ENCODE data around the gene RAB3A. TPM values are rescaled to one million over a fixed set of nuclear protein-coding genes. Genes with fewer than 3 reads are reported as not detected.

Gene RAB3A
- polyA plus RNA-seq, 3 donors: 3.4 to 5.1 (median 3.9) TPM

DNA sequence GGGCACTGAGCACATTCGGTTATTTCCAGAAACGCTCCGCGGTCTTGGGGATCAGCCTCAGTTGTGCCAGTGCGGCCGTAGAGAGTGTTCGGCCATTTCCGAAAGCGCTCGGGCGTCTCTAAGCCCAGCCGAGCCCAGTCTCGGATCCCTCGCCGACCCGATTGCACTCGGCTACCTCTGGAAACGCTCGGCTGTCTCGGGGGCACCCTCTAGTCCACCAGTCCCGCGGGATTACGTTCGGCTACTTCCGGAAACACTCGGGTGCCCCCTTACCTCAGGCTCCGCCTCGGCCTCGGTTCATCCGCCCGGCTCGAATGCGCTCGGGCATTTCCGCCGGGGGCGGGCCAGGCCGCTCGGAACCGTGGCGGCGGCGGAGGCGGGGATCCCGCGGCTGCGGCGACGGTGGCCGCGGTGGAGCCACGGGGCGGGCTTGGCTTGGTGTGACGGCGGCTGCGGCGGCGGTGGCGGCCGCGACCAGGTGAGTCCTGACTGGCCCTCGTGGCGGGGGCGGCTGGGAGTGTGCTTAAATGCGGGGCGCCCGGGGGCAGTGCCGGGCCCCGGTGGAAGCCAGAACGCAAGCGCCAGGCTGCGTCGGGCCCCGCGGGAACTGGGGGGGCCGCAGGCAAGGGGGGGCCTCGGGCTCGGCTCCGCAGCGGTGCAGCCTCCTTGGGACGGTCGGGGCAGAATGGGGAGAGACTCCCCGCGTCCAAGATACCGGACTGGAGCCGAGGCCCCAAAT lies 50.9 kb downstream of the RAB3A start, which contains the start of gene PIK3R2:
TSS of gene PIK3R2 (plus strand) at position 347 of the 739 bp plus-strand sequence. CDS start 2,717 bp downstream, outside the sequence.
- DNase-seq (ENCODE audit: low read depth in 3 of 3, low spot score in 2 of 3): peak; percentile 97 to 99 (median 99)

DNA sequence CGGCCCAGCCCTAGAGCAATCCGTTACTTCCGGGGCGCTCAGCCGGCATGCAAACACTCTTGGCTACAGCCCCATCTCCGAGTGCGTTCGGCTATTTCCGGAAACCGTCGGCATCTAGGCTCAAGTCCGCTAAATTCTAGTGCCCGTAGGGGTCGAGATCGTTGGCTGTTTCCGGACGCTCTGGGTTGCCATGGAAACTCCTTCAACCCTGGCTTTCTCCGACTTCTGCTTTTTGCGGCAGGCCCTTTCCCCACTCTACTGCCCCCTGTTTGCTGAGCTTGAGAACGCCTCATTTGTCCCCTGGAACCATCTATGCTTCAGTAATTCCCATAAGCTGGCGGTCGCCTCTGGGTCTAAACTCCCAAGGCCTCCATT lies 51.4 kb downstream of the RAB3A start:
- peak; percentile 95 to 98 (median 96) for DNase-seq (ENCODE audit: low read depth in 3 of 3, low spot score in 2 of 3)

DNA sequence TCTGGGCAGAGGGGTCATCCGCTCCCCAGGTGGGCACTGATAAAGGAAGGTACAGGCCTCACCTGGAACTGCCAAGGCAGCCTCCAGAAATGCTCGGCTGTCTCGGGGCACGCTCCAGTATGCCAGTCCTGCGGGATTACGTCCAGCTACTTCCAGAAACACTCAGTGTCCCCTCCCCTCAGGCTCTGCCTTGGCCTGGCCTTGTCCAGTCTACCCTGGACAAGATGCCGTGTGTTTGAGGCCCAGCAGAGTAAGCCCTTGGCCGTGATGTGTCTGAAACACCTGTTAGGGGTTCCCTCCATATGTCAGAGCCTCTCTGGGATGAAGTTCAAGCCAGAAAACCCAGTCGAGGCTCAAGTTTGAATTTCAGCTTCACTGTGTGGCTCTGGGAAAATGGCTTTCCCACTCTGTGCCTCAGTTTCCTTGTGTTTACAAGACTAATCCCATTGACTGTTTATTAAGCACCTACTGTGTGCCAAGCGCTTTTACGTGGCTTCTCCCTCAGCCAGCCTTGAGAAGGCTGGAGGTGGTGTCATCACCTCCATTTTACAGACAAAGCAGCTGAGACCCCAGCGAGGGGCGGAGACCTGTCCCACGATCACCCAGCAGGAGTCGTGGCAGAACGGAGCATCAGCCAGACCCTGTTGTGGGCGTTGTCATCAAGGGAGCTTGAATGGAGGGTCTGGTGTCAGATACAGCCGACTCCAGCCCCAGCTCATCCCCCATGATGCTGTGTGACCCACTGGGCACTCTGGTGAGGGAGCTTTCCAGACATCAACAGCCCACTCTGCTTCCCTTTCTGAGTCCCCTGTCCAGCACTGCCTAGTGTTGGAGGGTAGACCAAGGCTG lies 52.8 kb downstream of the RAB3A start:
- DNase-seq (ENCODE audit: low read depth in 3 of 3, low spot score in 2 of 3): no peak

DNA sequence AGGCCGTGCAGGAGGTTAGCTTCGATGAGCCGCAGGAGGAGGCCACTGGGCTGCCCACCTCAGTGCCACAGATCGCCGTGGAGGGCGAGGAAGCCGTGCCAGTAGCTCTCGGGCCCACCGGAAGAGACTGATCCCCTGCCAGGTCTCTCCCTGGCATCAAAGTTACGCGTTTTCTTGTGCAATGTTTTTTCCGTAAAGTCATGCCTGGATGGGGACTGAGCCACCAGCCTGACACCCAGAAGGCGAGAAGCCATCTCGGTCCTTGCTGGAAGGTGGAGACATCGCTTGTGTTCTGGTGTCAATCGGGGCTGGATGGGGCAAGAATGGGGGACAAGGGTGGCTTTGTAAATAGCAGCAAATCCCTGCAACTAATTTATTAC lies 54.3 kb downstream of the RAB3A start:
- no peak for DNase-seq (ENCODE audit: low read depth in 3 of 3, low spot score in 2 of 3)

DNA sequence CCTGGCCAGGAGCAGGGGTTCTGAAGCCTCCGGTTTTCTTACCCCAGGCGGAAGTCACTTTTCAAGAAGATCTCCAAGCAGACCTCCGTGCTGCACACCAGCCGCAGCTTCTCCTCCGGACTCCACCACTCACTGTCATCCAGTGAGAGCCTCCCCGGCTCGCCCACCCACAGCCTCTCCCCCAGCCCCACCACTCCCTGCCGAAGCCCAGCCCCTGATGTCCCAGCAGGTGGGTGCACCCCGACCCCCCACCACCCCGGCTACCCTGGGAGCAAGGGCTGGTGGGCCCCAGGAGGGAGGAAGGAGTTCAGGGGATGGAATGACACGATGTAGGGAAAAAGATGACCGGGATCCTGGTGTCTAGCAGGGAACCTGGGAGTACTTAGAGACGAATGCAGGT lies 56.4 kb downstream of the RAB3A start:
- DNase-seq (ENCODE audit: low read depth in 3 of 3, low spot score in 2 of 3): no peak

Other genes with a start within 250 kb of the RAB3A start
- 1 to 10 TPM; 3.9 to 6.2 (median 4.2) TPM for gene KCNN1, start 236.9 kb downstream of the RAB3A start, polyA plus RNA-seq (ENCODE audit: insufficient read length in 3 of 3)
- gene ARRDC2, start 195.9 kb downstream of the RAB3A start, polyA plus RNA-seq (ENCODE audit: insufficient read length in 3 of 3): 1 to 10 TPM; 3.9 to 4.3 (median 4.1) TPM
- under 1 TPM; 0.14 to 0.16 (median 0.14) TPM for gene IL12RB1, start 117.1 kb downstream of the RAB3A start, polyA plus RNA-seq (ENCODE audit: insufficient read length in 3 of 3)
- gene MAST3, start 106.3 kb downstream of the RAB3A start, polyA plus RNA-seq (ENCODE audit: insufficient read length in 3 of 3): 1 to 10 TPM; 3.5 to 5.1 (median 4.5) TPM
- 10 to 100 TPM; 20.0 to 27.1 (median 26.7) TPM for gene PIK3R2, start 50.9 kb downstream of the RAB3A start, polyA plus RNA-seq (ENCODE audit: insufficient read length in 3 of 3)
- 10 to 100 TPM; 12.0 to 19.8 (median 17.6) TPM for gene IFI30, start 30.2 kb downstream of the RAB3A start, polyA plus RNA-seq (ENCODE audit: insufficient read length in 3 of 3)
- 10 to 100 TPM in 1 of 3 donors, 1 to 10 TPM in 2; 9.0 to 10.4 (median 9.8) TPM for gene MPV17L2, start 10.8 kb downstream of the RAB3A start, polyA plus RNA-seq (ENCODE audit: insufficient read length in 3 of 3)
- gene PDE4C, start 22.4 kb upstream of the RAB3A start, polyA plus RNA-seq (ENCODE audit: insufficient read length in 3 of 3): 1 to 10 TPM in 1 of 3 donors, under 1 TPM in 2; 0.33 to 1.0 (median 0.71) TPM
- gene IQCN, start 70.4 kb upstream of the RAB3A start, polyA plus RNA-seq (ENCODE audit: insufficient read length in 3 of 3): 1 to 10 TPM; 3.8 to 4.4 (median 4.3) TPM
- 10 to 100 TPM; 52.4 to 74.7 (median 64.6) TPM for gene JUND, start 77.6 kb upstream of the RAB3A start, polyA plus RNA-seq (ENCODE audit: insufficient read length in 3 of 3)
- 10 to 100 TPM; 87.7 to 90.8 (median 88.0) TPM for gene LSM4, start 119.0 kb upstream of the RAB3A start, polyA plus RNA-seq (ENCODE audit: insufficient read length in 3 of 3)
- 10 to 100 TPM; 18.9 to 21.0 (median 21.0) TPM for gene PGPEP1, start 136.6 kb upstream of the RAB3A start, polyA plus RNA-seq (ENCODE audit: insufficient read length in 3 of 3)
- gene GDF15, start 182.1 kb upstream of the RAB3A start, polyA plus RNA-seq (ENCODE audit: insufficient read length in 3 of 3): 1 to 10 TPM; 2.6 to 5.2 (median 3.2) TPM
- gene LRRC25, start 193.6 kb upstream of the RAB3A start, polyA plus RNA-seq (ENCODE audit: insufficient read length in 3 of 3): 1 to 10 TPM in 1 of 3 donors, under 1 TPM in 2; 0.65 to 1.2 (median 0.85) TPM
- 10 to 100 TPM; 51.1 to 65.2 (median 61.6) TPM for gene SSBP4, start 215.4 kb upstream of the RAB3A start, polyA plus RNA-seq (ENCODE audit: insufficient read length in 3 of 3)
- 10 to 100 TPM; 89.5 to 99.8 (median 98.8) TPM for gene ISYNA1, start 234.1 kb upstream of the RAB3A start, polyA plus RNA-seq (ENCODE audit: insufficient read length in 3 of 3)